K562 (cell line): ENCODE results near the gene ZNF219. TPM values are rescaled to one million over a fixed set of nuclear protein-coding genes. Genes with fewer than 3 reads are reported as not detected.
A peak's percentile ranks its signal among the peaks of the same experiment; 100 is the strongest.

ENCODE experiments used
- ATF7 ChIP-seq: fragments of 450-650 bp; IDR thresholded peaks from 2 replicates; pipeline ENCODE4 v1.7.1; 2014; ENCODE audit warnings: mild to moderate bottlenecking, moderate library complexity
- CBX8 ChIP-seq: fragments of 200-600 bp; sonication (generic); IDR thresholded peaks from 2 replicates; pipeline ENCODE4 v1.6.1; 2012; ENCODE audit warnings: borderline replicate concordance, mixed run types, low read depth, mild to moderate bottlenecking, moderate library complexity, mixed read lengths, low read length, control low read depth, inconsistent platforms; ENCODE audit not compliant: poor library complexity, severe bottlenecking; ENCODE audit errors: extremely low read depth
- FOXK2 ChIP-seq, 2 experiments: fragments of 450-650 bp; IDR thresholded peaks in 1 of 2; conservative IDR thresholded peaks in 1 of 2; 2 replicates each; pipeline ENCODE4 v1.6.1; 2016; ENCODE audit warnings: low read depth in 2 of 2, mild to moderate bottlenecking in 1 of 2
- GATA2 ChIP-seq: sonication (generic); formaldehyde crosslinking; IDR thresholded peaks from 2 replicates; pipeline ENCODE4 v1.4.0; 2020; ENCODE audit warnings: mild to moderate bottlenecking, missing genetic modification reagents
- NUFIP1 ChIP-seq: fragments of 450-650 bp; IDR thresholded peaks from 2 replicates; pipeline ENCODE4 v1.6.1; 2018; ENCODE audit not compliant: partially characterized antibody
- PHF8 ChIP-seq: fragments of 200-600 bp; sonication (generic); IDR thresholded peaks from 2 replicates; pipeline ENCODE4 v1.6.1; 2012; ENCODE audit warnings: mixed run types, mild to moderate bottlenecking, inconsistent platforms, low read length, moderate library complexity, borderline replicate concordance
- TBP ChIP-seq: optimal IDR thresholded peaks from 2 replicates; pipeline ENCODE3; 2011; ENCODE audit warnings: low read depth, low read length, improper control_type of control experiment
- TCFL5 ChIP-seq: fragments of 250-450 bp; sonication (Bioruptor Pico); conservative IDR thresholded peaks from 2 replicates; pipeline ENCODE4 v1.6.1; 2021; ENCODE audit warnings: mild to moderate bottlenecking, moderate library complexity, matching md5 sums
- ZBTB1 ChIP-seq: sonication (generic); formaldehyde crosslinking; IDR thresholded peaks from 2 replicates; pipeline ENCODE4 v1.8.1; 2023; ENCODE audit warnings: missing genetic modification reagents, low read depth, mild to moderate bottlenecking, borderline replicate concordance
- ZFP30 ChIP-seq: fragments of 250-450 bp; sonication (Bioruptor Pico); IDR thresholded peaks from 2 replicates; pipeline ENCODE4 v1.8.0; 2022; ENCODE audit warnings: moderate library complexity, mild to moderate bottlenecking, inconsistent platforms, borderline replicate concordance
- ZNF695 ChIP-seq: fragments of 450-650 bp; formaldehyde crosslinking; IDR thresholded peaks from 2 replicates; pipeline ENCODE4 v1.4.0; 2020; ENCODE audit warnings: mild to moderate bottlenecking, moderate library complexity
- ZNF76 ChIP-seq: fragments of 250-450 bp; sonication (Bioruptor Pico); IDR thresholded peaks from 2 replicates; pipeline ENCODE4 v1.4.0; 2020; ENCODE audit warnings: mild to moderate bottlenecking, moderate library complexity, borderline replicate concordance
- polyA plus RNA-seq, 8 experiments: library from polyadenylated mRNA; depleted of rRNA in 4 of 8; stranded (reverse) in 5 of 8; unstranded in 3 of 8; fragments of >200 nt; fragmentation: Nextera tagmentation in 2 of 8; fragmentation: Illumina TruSeq in 1 of 8; extraction: Ambion mirVana in 2 of 8; extraction: Trizol in 1 of 8; gene quantifications; 2 replicates each; pipeline versions ENCODE4 v1.2.1 to v1.2.3, GENCODE V29; 2011 to 2014; ENCODE audit warnings: inconsistent platforms in 1 of 8, missing spikeins in 1 of 8
- total RNA-seq, 7 experiments: library from RNA; depleted of rRNA in 6 of 7; stranded (reverse); fragments of >200 nt in 6 of 7; fragmentation: Illumina TruSeq in 2 of 7; extraction: Trizol in 2 of 7; gene quantifications; 2 replicates each; pipeline versions ENCODE4 v1.2.1 to v1.2.3, GENCODE V29; 2011 to 2021; ENCODE audit warnings: low replicate concordance in 1 of 7
- TF ChIP-seq, protein P1 (sequence below): fragments of 450-650 bp; IDR thresholded peaks from 2 replicates; pipeline ENCODE4 v1.6.1; 2017; ENCODE audit warnings: antibody characterized with exemption, mild to moderate bottlenecking
- TF ChIP-seq, protein P2 (sequence below): fragments of 150-350 bp; IDR thresholded peaks from 2 replicates; pipeline ENCODE4 v1.6.1; 2014; ENCODE audit warnings: low read depth, mild to moderate bottlenecking, low read length, borderline replicate concordance
- TF ChIP-seq, protein P3 (sequence below): conservative IDR thresholded peaks from 2 replicates; pipeline ENCODE4 v1.6.1; 2011; ENCODE audit warnings: low read depth, mild to moderate bottlenecking, low read length; ENCODE audit not compliant: control insufficient read depth

Gene ZNF219
- total and polyA plus RNA-seq, 9 of the 15 experiments (the other 6 are each of a cell fraction or from before 2014, with no cell fraction given), result 0.29 to 10.6 (median 2.8) TPM

DNA sequence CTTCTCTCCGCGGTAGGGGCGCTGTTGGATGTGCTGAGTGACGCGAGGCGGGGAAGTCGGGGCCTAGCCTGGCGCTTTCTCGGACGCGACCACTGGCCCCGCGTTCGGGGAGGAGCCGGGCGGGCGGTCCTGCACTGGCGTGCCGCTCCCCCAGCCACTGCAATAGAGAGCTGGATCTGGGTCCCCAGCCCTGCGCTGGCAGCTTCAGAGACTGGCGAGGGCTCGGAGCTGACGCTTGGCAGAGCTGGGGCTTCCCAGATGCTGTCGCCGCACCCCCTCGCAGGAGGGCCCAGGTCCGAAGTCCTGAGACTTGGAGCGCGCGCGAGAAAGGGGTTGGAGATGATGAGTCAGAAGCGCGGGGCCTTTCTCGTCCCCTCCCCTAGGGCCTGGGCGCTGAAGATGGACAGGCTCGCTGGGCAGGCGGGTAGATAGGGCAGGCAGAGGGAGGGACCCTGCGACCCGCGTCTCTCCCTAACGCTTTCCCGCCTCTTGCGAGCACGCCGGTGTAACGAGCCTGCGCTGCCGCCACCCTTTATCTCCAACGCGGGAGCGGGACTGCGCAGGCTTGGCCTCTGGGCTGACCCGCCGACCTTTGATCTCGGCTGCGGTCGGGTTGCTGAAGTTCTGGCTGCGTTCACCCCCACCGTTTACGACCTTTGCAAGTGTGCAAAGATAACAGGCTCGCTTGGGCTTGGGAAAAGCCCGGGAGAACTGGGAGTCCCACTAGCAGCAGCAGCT lies 5.4 kb upstream of the ZNF219 start (continued):
- TF ChIP-seq, protein P1, sequence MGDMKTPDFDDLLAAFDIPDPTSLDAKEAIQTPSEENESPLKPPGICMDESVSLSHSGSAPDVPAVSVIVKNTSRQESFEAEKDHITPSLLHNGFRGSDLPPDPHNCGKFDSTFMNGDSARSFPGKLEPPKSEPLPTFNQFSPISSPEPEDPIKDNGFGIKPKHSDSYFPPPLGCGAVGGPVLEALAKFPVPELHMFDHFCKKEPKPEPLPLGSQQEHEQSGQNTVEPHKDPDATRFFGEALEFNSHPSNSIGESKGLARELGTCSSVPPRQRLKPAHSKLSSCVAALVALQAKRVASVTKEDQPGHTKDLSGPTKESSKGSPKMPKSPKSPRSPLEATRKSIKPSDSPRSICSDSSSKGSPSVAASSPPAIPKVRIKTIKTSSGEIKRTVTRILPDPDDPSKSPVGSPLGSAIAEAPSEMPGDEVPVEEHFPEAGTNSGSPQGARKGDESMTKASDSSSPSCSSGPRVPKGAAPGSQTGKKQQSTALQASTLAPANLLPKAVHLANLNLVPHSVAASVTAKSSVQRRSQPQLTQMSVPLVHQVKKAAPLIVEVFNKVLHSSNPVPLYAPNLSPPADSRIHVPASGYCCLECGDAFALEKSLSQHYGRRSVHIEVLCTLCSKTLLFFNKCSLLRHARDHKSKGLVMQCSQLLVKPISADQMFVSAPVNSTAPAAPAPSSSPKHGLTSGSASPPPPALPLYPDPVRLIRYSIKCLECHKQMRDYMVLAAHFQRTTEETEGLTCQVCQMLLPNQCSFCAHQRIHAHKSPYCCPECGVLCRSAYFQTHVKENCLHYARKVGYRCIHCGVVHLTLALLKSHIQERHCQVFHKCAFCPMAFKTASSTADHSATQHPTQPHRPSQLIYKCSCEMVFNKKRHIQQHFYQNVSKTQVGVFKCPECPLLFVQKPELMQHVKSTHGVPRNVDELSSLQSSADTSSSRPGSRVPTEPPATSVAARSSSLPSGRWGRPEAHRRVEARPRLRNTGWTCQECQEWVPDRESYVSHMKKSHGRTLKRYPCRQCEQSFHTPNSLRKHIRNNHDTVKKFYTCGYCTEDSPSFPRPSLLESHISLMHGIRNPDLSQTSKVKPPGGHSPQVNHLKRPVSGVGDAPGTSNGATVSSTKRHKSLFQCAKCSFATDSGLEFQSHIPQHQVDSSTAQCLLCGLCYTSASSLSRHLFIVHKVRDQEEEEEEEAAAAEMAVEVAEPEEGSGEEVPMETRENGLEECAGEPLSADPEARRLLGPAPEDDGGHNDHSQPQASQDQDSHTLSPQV, result peak; percentile 70
- TF ChIP-seq ZNF76 (CRISPR knock-in tag), result no peak
- no peak for TF ChIP-seq ZNF695 (CRISPR knock-in tag)
- TF ChIP-seq PHF8, result peak; percentile 83; the same call in 1 of the 2 replicates
- TF ChIP-seq ZBTB1 (CRISPR knock-in tag), result peak; percentile 80; the same call in 1 of the 2 replicates
- TF ChIP-seq CBX8, result no peak
- peak; percentile 73 for TF ChIP-seq GATA2 (CRISPR knock-in tag)
- peak; percentile 100 for TF ChIP-seq ATF7
- TF ChIP-seq ZFP30, result no peak
- peak; percentile 34 to 100; a peak in 2 of 4 replicates for TF ChIP-seq FOXK2 (conservative IDR thresholded peaks at IDR 0.05 in 1 of 2, IDR thresholded peaks at IDR 0.05 in 1 of 2; ENCODE audit: low read depth in 2 of 2)
- TF ChIP-seq, protein P2, sequence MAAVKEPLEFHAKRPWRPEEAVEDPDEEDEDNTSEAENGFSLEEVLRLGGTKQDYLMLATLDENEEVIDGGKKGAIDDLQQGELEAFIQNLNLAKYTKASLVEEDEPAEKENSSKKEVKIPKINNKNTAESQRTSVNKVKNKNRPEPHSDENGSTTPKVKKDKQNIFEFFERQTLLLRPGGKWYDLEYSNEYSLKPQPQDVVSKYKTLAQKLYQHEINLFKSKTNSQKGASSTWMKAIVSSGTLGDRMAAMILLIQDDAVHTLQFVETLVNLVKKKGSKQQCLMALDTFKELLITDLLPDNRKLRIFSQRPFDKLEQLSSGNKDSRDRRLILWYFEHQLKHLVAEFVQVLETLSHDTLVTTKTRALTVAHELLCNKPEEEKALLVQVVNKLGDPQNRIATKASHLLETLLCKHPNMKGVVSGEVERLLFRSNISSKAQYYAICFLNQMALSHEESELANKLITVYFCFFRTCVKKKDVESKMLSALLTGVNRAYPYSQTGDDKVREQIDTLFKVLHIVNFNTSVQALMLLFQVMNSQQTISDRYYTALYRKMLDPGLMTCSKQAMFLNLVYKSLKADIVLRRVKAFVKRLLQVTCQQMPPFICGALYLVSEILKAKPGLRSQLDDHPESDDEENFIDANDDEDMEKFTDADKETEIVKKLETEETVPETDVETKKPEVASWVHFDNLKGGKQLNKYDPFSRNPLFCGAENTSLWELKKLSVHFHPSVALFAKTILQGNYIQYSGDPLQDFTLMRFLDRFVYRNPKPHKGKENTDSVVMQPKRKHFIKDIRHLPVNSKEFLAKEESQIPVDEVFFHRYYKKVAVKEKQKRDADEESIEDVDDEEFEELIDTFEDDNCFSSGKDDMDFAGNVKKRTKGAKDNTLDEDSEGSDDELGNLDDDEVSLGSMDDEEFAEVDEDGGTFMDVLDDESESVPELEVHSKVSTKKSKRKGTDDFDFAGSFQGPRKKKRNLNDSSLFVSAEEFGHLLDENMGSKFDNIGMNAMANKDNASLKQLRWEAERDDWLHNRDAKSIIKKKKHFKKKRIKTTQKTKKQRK, result no peak
- TF ChIP-seq TCFL5 (CRISPR knock-in tag), result no peak
- TF ChIP-seq TBP, result peak; percentile 40
- TF ChIP-seq, protein P3, sequence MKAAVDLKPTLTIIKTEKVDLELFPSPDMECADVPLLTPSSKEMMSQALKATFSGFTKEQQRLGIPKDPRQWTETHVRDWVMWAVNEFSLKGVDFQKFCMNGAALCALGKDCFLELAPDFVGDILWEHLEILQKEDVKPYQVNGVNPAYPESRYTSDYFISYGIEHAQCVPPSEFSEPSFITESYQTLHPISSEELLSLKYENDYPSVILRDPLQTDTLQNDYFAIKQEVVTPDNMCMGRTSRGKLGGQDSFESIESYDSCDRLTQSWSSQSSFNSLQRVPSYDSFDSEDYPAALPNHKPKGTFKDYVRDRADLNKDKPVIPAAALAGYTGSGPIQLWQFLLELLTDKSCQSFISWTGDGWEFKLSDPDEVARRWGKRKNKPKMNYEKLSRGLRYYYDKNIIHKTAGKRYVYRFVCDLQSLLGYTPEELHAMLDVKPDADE, result peak; percentile 83; the same call in 1 of the 2 replicates
- TF ChIP-seq NUFIP1, result peak; percentile 94
